BLaER1 (cell line): Measurements from ENCODE around the gene NID1.
"Not testable (repeated sequence)": the region's sequence is repeated elsewhere in the genome, so short reads cannot be mapped to it uniquely, and the experiment has no call there.

Experiments used
- H3K27ac ChIP-seq: shearing (Covaris generic); formaldehyde crosslinking; 2 replicates; pipeline ENCODE4 v1.8.1; 2022
- H3K27me3 ChIP-seq: shearing (Covaris generic); formaldehyde crosslinking; 2 replicates; pipeline ENCODE4 v1.8.1; 2022
- H3K36me3 ChIP-seq: shearing (Covaris generic); formaldehyde crosslinking; 2 replicates; pipeline ENCODE4 v1.8.1; 2022
- H3K4me1 ChIP-seq: shearing (Covaris generic); formaldehyde crosslinking; 2 replicates; pipeline ENCODE4 v1.8.1; 2022
- H3K4me2 ChIP-seq: shearing (Covaris generic); formaldehyde crosslinking; 2 replicates; pipeline ENCODE4 v1.8.1; 2022
- H3K4me3 ChIP-seq: shearing (Covaris generic); formaldehyde crosslinking; 2 replicates; pipeline ENCODE4 v1.8.1; 2022
- H3K9ac ChIP-seq: shearing (Covaris generic); formaldehyde crosslinking; 2 replicates; pipeline ENCODE4 v1.8.1; 2022
- H3K9me3 ChIP-seq: shearing (Covaris generic); formaldehyde crosslinking; 2 replicates; pipeline ENCODE4 v1.8.1; 2022
- H4K20me1 ChIP-seq: shearing (Covaris generic); formaldehyde crosslinking; 2 replicates; pipeline ENCODE4 v1.8.1; 2022
- Cebpa-rat ChIP-seq: shearing (Covaris generic); IDR thresholded peaks from 2 replicates; pipeline ENCODE4 v1.8.1; 2022

NID1 gene

DNA sequence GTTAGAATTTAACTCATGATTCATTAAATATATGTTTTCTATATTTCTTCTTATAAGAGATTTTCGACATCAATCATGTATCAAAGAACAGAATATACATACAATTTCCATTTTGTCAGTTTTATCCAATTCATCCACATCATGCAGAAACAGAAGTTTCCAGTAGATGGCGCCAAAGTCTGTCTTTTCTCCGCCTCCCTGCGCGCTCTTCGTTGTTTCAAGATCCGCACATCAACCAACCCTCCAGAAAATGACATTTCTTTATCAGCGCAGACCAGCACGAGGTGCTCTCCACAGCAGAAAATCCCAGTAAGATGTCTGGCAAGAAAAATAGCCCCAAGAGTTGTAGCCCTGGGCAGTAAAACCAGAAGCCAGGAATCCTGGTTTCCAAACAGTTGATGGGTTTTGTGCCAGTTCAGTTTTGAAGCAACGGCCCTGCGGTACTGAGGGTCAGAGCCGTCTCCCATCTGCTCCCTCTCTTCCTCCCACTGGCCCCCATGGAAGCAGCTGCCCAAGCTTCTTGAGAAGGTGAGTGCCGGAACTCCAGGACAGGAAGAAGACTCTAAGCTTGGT lies 38.8 kb upstream of the NID1 start:
- H3K36me3 ChIP-seq = no peaks in the 10 kb centered on the region
- H3K9ac ChIP-seq = no peak overlapping the region
- no peaks in the 10 kb centered on the region for H3K4me1 ChIP-seq
- H3K4me3 ChIP-seq = no peak overlapping the region
- no peak overlapping the region for H3K4me2 ChIP-seq
- no peaks in the 10 kb centered on the region for H3K27me3 ChIP-seq
- H4K20me1 ChIP-seq = no peaks in the 10 kb centered on the region
- no peak for TF ChIP-seq Cebpa-rat
- H3K9me3 ChIP-seq = no peaks in the 10 kb centered on the region
- H3K27ac ChIP-seq = no peak overlapping the region

DNA sequence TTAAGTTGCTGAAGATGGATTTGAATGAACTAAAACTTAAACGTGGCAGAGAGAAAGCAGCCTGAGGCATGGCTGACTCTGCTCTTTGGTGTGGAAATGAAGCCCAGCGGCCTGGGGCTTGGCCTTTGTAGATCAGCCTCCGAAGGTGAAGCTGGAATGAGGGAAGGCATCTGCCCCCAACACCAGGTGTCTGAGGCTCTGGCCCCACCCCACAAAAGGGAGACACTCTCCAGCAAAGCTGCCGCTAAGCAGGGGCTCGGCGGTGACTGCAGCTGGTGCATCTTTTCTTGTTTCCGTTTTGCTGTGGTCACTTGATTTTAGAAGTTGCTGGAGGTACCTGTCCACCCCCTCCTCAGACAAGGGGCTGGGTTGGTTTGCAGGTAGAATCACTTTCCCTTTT lies 38.2 kb upstream of the NID1 start:
- no peak overlapping the region for H3K27ac ChIP-seq
- H3K4me3 ChIP-seq = no peak overlapping the region
- no peak overlapping the region for H3K4me2 ChIP-seq
- H3K9me3 ChIP-seq = no peaks in the 10 kb centered on the region
- TF ChIP-seq Cebpa-rat = no peak
- H3K9ac ChIP-seq = no peak overlapping the region
- H4K20me1 ChIP-seq = no peaks in the 10 kb centered on the region
- no peaks in the 10 kb centered on the region for H3K36me3 ChIP-seq
- no peaks in the 10 kb centered on the region for H3K27me3 ChIP-seq
- no peaks in the 10 kb centered on the region for H3K4me1 ChIP-seq

DNA sequence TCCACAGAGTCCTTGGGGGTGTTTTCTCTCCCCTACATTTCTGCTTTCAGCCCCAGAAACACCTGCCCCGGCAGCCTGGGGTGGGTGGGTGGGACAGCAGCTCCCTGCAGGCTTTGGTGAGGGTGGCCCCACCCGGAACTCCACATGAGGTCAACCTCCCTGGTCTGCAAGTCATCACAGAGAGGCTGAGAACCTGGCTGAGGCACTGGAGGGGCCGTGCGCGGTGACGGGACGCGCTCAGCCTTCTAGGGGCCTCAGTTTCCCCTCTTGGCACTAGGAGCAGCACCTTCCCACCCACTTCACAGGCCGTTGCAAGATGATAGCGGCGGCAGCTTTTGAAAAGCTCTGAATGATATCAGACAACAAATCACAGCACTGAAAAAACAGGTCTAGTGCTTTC lies 37.7 kb upstream of the NID1 start:
- no peaks in the 10 kb centered on the region for H4K20me1 ChIP-seq
- H3K4me2 ChIP-seq = no peak overlapping the region
- H3K27ac ChIP-seq = no peak overlapping the region
- H3K27me3 ChIP-seq = no peaks in the 10 kb centered on the region
- H3K9ac ChIP-seq = no peak overlapping the region
- no peak overlapping the region for H3K4me3 ChIP-seq
- no peaks in the 10 kb centered on the region for H3K9me3 ChIP-seq
- H3K4me1 ChIP-seq = no peaks in the 10 kb centered on the region
- TF ChIP-seq Cebpa-rat = no peak
- H3K36me3 ChIP-seq = no peaks in the 10 kb centered on the region

DNA sequence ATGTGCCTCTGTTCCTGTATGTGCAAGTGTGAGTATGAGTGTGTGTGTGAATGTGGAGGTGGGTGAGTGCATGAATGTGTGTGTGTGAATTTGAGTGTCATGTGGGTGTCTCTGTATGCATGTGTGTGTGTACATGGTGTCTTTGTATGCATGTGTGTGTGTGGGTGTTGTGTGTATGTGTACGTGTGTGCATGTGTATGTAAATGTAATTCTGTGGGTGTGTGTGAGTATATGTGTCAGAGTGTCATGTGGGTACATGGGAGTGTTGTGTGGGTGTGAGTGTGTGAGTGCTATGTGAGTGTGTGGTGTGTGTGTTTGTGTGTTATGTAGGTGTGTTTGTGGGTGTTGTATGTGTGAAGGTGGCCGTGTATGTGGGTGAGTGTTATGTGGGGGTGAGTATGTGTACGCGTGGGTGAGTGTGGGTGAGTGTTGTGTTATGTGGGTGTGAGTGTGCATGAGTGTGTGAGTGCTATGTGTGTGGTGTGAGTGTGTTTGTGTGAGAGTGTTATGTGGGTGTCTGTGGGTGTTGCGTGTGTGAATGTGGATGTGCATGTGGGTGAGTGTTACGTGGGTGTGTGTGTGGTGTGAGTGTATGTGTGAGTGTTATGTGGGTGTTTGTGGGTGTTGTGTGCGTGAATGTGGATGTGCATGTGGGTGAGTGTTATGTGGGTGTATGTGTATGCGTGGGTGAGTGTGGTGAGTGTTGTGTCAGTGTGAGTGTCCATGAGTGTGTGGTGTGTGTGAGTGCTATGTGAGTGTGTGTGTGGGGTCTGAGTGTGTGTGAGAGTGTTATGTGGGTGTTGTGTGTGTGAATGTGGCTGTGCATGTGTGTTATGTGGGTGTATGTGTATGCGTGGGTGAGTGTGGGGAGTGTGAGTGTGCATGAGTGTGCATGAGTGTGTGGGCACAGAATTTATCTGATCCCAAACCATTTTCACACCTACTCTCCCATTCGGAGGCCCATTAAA lies 36.6 kb upstream of the NID1 start:
- Histone ChIP-seq H3K36me3 (no peaks in the 10 kb centered on the region), H3K4me2 (no peak overlapping the region), H3K27ac (no peak overlapping the region), H3K9ac (no peak overlapping the region), H3K4me3 (no peak overlapping the region), H4K20me1 (no peaks in the 10 kb centered on the region), H3K27me3 (no peaks in the 10 kb centered on the region), H3K4me1 (no peaks in the 10 kb centered on the region), H3K9me3 (peaks cover 8% of the 10 kb centered on the region)
- no peak for TF ChIP-seq Cebpa-rat

DNA sequence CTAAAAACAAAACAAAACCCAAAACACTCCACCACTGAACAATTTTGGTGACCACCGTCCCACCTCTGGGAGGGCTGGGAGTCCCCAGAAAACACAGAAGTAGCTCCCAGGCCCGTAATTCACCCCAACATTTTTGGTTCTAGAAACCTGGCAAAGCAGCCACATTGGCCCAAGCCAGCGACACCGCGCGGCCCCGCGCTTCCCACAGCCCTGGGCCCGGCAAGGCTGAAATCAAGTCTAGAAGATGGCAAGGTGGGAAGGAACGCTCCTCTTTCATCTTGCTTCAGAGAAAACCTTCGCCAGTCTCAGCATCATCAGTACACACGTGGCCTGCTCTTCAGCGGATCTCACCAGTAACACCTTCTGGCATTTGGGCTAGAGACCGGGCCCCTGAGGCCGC lies 35.9 kb upstream of the NID1 start:
- Histone ChIP-seq H4K20me1 (no peaks in the 10 kb centered on the region), H3K36me3 (no peaks in the 10 kb centered on the region), H3K27ac (no peak overlapping the region), H3K27me3 (no peaks in the 10 kb centered on the region), H3K9ac (no peak overlapping the region), H3K4me1 (no peaks in the 10 kb centered on the region), H3K4me3 (no peak overlapping the region), H3K9me3 (peaks cover 15% of the 10 kb centered on the region), H3K4me2 (no peak overlapping the region)
- no peak for TF ChIP-seq Cebpa-rat

DNA sequence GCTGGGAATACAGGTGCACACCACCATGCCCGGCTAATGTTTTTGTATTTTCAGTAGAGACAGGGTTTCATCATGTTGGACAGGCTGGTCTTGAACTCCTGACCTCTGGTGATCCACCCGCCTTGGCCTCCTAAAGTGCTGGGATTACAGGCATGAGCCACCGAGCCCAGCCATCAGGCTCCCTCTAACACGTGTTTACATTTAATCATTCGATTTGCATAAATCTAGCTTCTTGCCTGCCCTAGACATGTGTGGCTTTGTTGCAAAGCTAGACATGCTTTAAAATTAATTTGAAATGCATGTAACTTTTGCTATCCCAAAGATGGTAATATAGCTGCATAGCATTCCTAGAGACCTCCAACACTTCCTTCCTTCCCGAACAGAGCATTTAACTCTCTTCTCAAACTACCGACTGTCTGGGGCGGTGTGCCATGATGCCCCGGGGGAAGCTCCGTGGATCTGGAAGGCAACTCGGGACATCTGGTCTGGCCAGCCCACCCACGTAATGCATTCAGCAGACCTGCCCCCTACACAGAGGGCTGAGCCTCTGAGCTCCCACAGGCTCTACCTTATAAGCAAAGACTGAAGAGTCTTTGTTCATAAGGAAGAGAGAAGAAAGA lies 34.6 kb upstream of the NID1 start:
- no peak overlapping the region for H3K9ac ChIP-seq
- H3K27ac ChIP-seq = no peak overlapping the region
- no peak overlapping the region for H3K4me2 ChIP-seq
- TF ChIP-seq Cebpa-rat = no peak
- H3K9me3 ChIP-seq = peaks cover 21% of the 10 kb centered on the region
- no peaks in the 10 kb centered on the region for H4K20me1 ChIP-seq
- no peak overlapping the region for H3K4me3 ChIP-seq
- H3K4me1 ChIP-seq = no peaks in the 10 kb centered on the region
- H3K27me3 ChIP-seq = no peaks in the 10 kb centered on the region
- H3K36me3 ChIP-seq = no peaks in the 10 kb centered on the region

DNA sequence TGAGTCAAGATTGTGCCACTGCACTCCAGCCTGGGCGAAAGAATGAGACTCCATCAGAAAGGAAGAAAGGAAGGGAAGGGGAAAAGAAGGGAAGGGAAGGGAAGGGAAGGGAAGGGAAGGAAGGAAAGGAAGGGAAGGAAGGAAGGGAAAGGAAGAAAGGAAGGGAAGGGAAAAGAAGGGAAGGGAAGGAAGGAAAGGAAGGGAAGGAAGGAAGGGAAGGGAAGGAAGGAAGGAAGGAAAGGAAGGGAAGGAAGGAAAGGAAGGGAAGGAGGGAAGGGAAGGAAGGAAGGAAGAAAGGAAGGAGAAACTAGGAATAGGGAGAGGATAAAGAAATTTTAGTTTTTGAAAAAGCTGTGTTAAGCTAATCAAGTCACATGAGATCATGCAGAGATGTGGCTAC lies 33.4 kb upstream of the NID1 start:
- H3K27ac ChIP-seq = no peak overlapping the region
- H3K9ac ChIP-seq = no peak overlapping the region
- H3K9me3 ChIP-seq = peaks cover 24% of the 10 kb centered on the region
- H3K4me3 ChIP-seq = no peak overlapping the region
- H3K36me3 ChIP-seq = no peaks in the 10 kb centered on the region
- no peaks in the 10 kb centered on the region for H3K27me3 ChIP-seq
- H3K4me1 ChIP-seq = no peaks in the 10 kb centered on the region
- H4K20me1 ChIP-seq = no peaks in the 10 kb centered on the region
- H3K4me2 ChIP-seq = no peak overlapping the region
- TF ChIP-seq Cebpa-rat = no peak

DNA sequence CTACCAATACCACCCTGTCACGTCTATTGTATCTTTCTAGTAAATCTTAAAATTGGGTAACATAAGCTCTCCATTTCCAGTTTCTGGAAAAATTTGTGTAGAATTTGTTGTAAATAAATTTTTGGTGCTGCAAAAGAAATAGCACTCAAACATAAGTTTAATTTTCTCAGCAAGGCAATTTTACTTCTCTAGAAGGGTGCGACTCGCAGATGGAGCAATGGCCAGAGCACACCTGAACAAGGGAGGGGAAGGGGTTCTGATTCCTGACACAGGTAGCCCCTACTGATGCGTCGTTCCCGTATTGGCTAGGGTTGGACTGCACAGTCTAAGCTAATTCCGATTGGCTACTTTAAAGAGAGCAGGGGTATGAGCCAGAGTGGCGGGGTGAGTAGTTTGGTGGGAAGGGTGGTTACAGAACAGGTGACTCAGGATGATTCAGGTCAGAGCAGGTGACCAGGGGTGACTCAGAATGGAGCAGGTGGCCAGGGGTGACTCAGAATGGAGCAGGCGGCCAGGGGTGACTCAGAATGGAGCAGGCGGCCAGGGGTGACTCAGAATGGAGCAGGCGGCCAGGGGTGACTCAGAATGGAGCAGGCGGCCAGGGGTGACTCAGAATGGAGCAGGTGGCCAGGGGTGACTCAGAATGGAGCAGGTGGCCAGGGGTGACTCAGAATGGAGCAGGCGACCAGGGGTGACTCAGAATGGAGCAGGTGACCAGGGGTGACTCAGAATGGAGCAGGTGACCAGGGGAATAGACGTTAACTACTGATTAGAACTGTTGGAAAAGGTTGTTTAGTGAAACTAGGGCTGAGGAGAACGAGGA lies 32.0 kb upstream of the NID1 start:
- H3K4me1 ChIP-seq, H3K4me2 ChIP-seq, H3K27me3 ChIP-seq, H3K27ac ChIP-seq, H3K36me3 ChIP-seq, H3K4me3 ChIP-seq, H3K9ac ChIP-seq, H4K20me1 ChIP-seq: not testable (repeated sequence)
- peaks cover 24% of the 10 kb centered on the region for H3K9me3 ChIP-seq

DNA sequence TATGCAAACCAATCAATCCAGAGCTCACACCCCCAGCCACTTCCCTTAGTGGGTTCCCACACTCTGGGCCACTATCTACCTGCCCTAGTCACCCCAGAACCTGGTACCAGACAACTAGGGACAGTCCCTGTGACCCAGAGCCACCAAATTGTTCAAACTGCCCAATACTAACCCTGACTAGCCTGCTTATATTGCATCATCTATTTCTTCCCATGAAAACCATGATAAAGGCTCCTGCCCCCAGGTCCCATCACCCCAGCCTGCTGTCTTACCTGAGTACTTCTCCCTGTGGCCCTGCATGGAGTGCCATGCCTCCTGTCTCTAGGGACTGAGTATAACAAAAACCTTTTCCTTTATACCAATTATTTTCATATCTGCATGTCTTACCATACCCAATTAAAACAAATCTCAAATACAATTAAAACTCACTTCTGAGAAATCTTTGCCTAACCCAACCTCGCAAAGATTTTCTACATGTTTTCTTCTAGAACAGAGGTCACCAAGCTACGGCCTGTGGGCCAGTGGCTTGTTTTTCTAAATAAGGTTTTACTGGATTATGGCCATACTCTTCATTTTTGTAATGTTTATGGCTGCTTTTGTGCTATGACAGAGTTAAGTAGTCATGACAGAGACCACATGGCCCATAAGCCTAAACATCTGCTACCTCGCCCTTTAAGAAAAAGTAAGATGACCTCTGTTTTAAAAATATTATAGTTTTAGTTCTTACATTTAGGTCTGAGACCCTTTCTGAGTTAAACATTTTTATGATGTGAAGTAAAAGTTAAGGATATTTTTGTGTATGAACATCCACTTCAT lies 31.0 kb upstream of the NID1 start:
- Histone ChIP-seq H3K27ac (no peak overlapping the region), H4K20me1 (no peaks in the 10 kb centered on the region), H3K4me1 (peaks cover 4% of the 10 kb centered on the region; the same call in 1 of the 2 replicates), H3K27me3 (no peaks in the 10 kb centered on the region), H3K9ac (no peak overlapping the region), H3K36me3 (no peaks in the 10 kb centered on the region), H3K4me2 (no peak overlapping the region), H3K4me3 (no peak overlapping the region), H3K9me3 (peaks cover 24% of the 10 kb centered on the region)
- no peak for TF ChIP-seq Cebpa-rat
